H1 (cell line): ENCODE data around the gene ZFAND3. TPM values are rescaled to one million over a fixed set of nuclear protein-coding genes. Genes with fewer than 3 reads are reported as not detected.

Source experiments
- CTCF ChIA-PET: fragments of 300-600 bp; sonication (Branson Sonifier 250); formaldehyde crosslinking; loops from one replicate; lab custom pipeline; 2021; ENCODE audit not compliant: partially characterized antibody; lab: Charles Lee
- POLR2A ChIA-PET: fragments of 300-600 bp; sonication (Branson Sonifier 250); formaldehyde crosslinking; loops from one replicate; lab custom pipeline; 2021; ENCODE audit warnings: inconsistent platforms; ENCODE audit not compliant: partially characterized antibody; lab: Charles Lee
- DNase-seq, 2 experiments: peaks; one replicate each; pipeline versions ENCODE4 v3.0.0 to v3.0.0-alpha.2; 2010 to 2022; ENCODE audit warnings: low spot score in 2 of 2, low read depth in 1 of 2, mixed read lengths in 1 of 2
- FAIRE-seq: peaks from 2 replicates; lab custom pipeline; 2011; peaks lifted over from hg19 to GRCh38; lab: Jason Lieb, UNC
- H2AFZ ChIP-seq: 2 replicates; pipeline ENCODE4 v1.8.1; 2012; ENCODE audit warnings: low read length, inconsistent platforms
- H2AK5ac ChIP-seq: 2 replicates; pipeline ENCODE4 v1.6.1; 2013; ENCODE audit warnings: low read depth, low read length
- H2BK120ac ChIP-seq: replicated peaks from 2 replicates; pipeline ENCODE3; 2013; ENCODE audit warnings: low read depth, low read length, inconsistent platforms
- H2BK12ac ChIP-seq: 2 replicates; pipeline ENCODE4 v1.6.1; 2013; ENCODE audit warnings: low read depth, low read length
- H2BK15ac ChIP-seq: 2 replicates; pipeline ENCODE4 v1.6.1; 2013; ENCODE audit warnings: low read length
- H2BK20ac ChIP-seq: 2 replicates; pipeline ENCODE4 v1.6.1; 2013; ENCODE audit warnings: low read length
- H2BK5ac ChIP-seq: 2 replicates; pipeline ENCODE4 v1.6.1; 2013; ENCODE audit warnings: low read depth, low read length
- H3K14ac ChIP-seq: 2 replicates; pipeline ENCODE4 v1.6.1; 2013; ENCODE audit warnings: inconsistent platforms; ENCODE audit not compliant: insufficient read length
- H3K18ac ChIP-seq: 2 replicates; pipeline ENCODE4 v1.6.1; 2013; ENCODE audit warnings: low read length; ENCODE audit errors: extremely low read depth
- H3K23ac ChIP-seq: 2 replicates; pipeline ENCODE4 v1.6.1; 2013; ENCODE audit warnings: inconsistent platforms; ENCODE audit not compliant: insufficient read length
- H3K23me2 ChIP-seq: 2 replicates; pipeline ENCODE4 v1.6.1; 2013; ENCODE audit warnings: low read depth, low read length
- H3K27ac ChIP-seq: 2 replicates; pipeline ENCODE4 v1.6.1; 2011; ENCODE audit warnings: low read depth, low read length, inconsistent platforms
- H3K27me3 ChIP-seq, 4 experiments: replicated peaks in 1 of 4; 1 replicate in 1 of 4; 2 replicates in 3 of 4; pipeline versions ENCODE4 v1.6.1 to v1.8.1; 2011 to 2013; ENCODE audit warnings: low read length in 3 of 4, mild to moderate bottlenecking in 3 of 4, inconsistent platforms in 2 of 4, mixed read lengths in 2 of 4, moderate library complexity in 1 of 4; ENCODE audit not compliant: control insufficient read depth in 3 of 4, insufficient read depth in 3 of 4; ENCODE audit errors: extremely low read depth in 1 of 4
- H3K36me3 ChIP-seq, 4 experiments: 2 replicates each; pipeline versions ENCODE4 v1.6.1 to v1.8.1; 2011 to 2013; ENCODE audit warnings: mild to moderate bottlenecking in 4 of 4, low read length in 3 of 4, moderate library complexity in 2 of 4, control low read depth in 1 of 4, inconsistent platforms in 1 of 4; ENCODE audit not compliant: insufficient read depth in 4 of 4, control insufficient read depth in 2 of 4
- H3K4ac ChIP-seq: replicated peaks from 2 replicates; pipeline ENCODE3; 2013; ENCODE audit warnings: low read length, low read depth, mixed read lengths, inconsistent platforms; ENCODE audit not compliant: insufficient read length
- H3K4me1 ChIP-seq, 4 experiments: replicated peaks in 1 of 4; 1 replicate in 1 of 4; 2 replicates in 3 of 4; pipeline versions ENCODE4 v1.6.1 to v1.8.1; 2011 to 2013; ENCODE audit warnings: low read length in 3 of 4, inconsistent platforms in 2 of 4, mixed read lengths in 1 of 4; ENCODE audit not compliant: insufficient read depth in 4 of 4, control insufficient read depth in 3 of 4
- H3K4me2 ChIP-seq, 2 experiments: 2 replicates each; pipeline versions ENCODE4 v1.6.1 to v1.8.1; 2011 to 2013; ENCODE audit warnings: low read depth in 2 of 2, low read length in 2 of 2, control low read depth in 1 of 2, inconsistent platforms in 1 of 2, mild to moderate bottlenecking in 1 of 2; ENCODE audit not compliant: insufficient read depth in 1 of 2
- H3K4me3 ChIP-seq, 4 experiments: fragments of 200-600, 300-600 bp in 1 of 4; sonication (generic), shearing (Covaris generic), sonication (Bioruptor Twin) in 1 of 4; 2 replicates each; pipeline versions ENCODE4 v1.5.1 to v1.8.1; 2011 to 2016; ENCODE audit warnings: low read length in 4 of 4, low read depth in 3 of 4, control low read depth in 2 of 4, inconsistent platforms in 2 of 4, mild to moderate bottlenecking in 2 of 4, mixed read lengths in 1 of 4, moderate library complexity in 1 of 4; ENCODE audit not compliant: insufficient read depth in 2 of 4; ENCODE audit errors: extremely low read depth in 1 of 4
- H3K56ac ChIP-seq: replicated peaks from 2 replicates; pipeline ENCODE3; 2013; ENCODE audit warnings: low read depth, mild to moderate bottlenecking, mixed read lengths, low read length, inconsistent platforms; ENCODE audit not compliant: insufficient read length
- H3K79me1 ChIP-seq: 2 replicates; pipeline ENCODE4 v1.6.1; 2013; ENCODE audit warnings: low read depth, low read length, control low read depth
- H3K79me2 ChIP-seq, 2 experiments: 2 replicates each; pipeline versions ENCODE4 v1.6.1 to v1.8.1; 2012 to 2013; ENCODE audit warnings: low read length in 2 of 2, mild to moderate bottlenecking in 2 of 2, inconsistent platforms in 1 of 2; ENCODE audit not compliant: insufficient read depth in 2 of 2, control insufficient read depth in 1 of 2
- H3K9ac ChIP-seq, 4 experiments: replicated peaks in 1 of 4; 1 replicate in 1 of 4; 2 replicates in 3 of 4; pipeline versions ENCODE4 v1.6.1 to v1.8.1; 2011 to 2013; ENCODE audit warnings: low read depth in 3 of 4, low read length in 3 of 4, control low read depth in 2 of 4, mild to moderate bottlenecking in 2 of 4, moderate library complexity in 2 of 4, inconsistent platforms in 1 of 4; ENCODE audit errors: extremely low read depth in 1 of 4
- H3K9me3 ChIP-seq, 2 experiments: 2 replicates each; pipeline versions ENCODE4 v1.6.1 to v1.8.1; 2012 to 2013; ENCODE audit warnings: mild to moderate bottlenecking in 2 of 2, moderate library complexity in 2 of 2, control low read depth in 1 of 2, inconsistent platforms in 1 of 2, low read depth in 1 of 2, low read length in 1 of 2, mixed read lengths in 1 of 2; ENCODE audit not compliant: insufficient read depth in 2 of 2
- H4K20me1 ChIP-seq, 2 experiments: replicated peaks in 1 of 2; 2 replicates each; pipeline versions ENCODE3 to v1.8.1; 2011 to 2013; ENCODE audit warnings: inconsistent platforms in 2 of 2, low read length in 2 of 2, mild to moderate bottlenecking in 1 of 2; ENCODE audit not compliant: insufficient read depth in 2 of 2, control insufficient read depth in 1 of 2
- H4K5ac ChIP-seq: 2 replicates; pipeline ENCODE4 v1.6.1; 2013; ENCODE audit warnings: low read length, low read depth, mixed read lengths, inconsistent platforms; ENCODE audit not compliant: insufficient read length
- H4K8ac ChIP-seq: 2 replicates; pipeline ENCODE4 v1.8.0; 2013; ENCODE audit warnings: mild to moderate bottlenecking, moderate library complexity, low read length, inconsistent platforms; ENCODE audit not compliant: insufficient read depth; ENCODE audit errors: extremely low read depth
- H4K91ac ChIP-seq: replicated peaks from 2 replicates; pipeline ENCODE3; 2013; ENCODE audit warnings: low read length, mixed read lengths, inconsistent platforms; ENCODE audit not compliant: insufficient read length
- CBX5 ChIP-seq: fragments of 300-800, 300-1000 bp; sonication (generic); IDR thresholded peaks from 2 replicates; pipeline ENCODE4 v1.7.1; 2016; ENCODE audit warnings: antibody characterized with exemption, low read length, low read depth
- JUN ChIP-seq: IDR thresholded peaks from 2 replicates; pipeline ENCODE4 v1.6.1; 2011; ENCODE audit warnings: low read depth, mild to moderate bottlenecking, improper control_type of control experiment, low read length
- POLR2A ChIP-seq, 2 experiments: IDR thresholded peaks; 1 replicate in 1 of 2; 2 replicates in 1 of 2; pipeline ENCODE4 v1.6.1; 2011; ENCODE audit warnings: low read depth in 2 of 2, low read length in 2 of 2, mild to moderate bottlenecking in 2 of 2; ENCODE audit errors: control extremely low read depth in 1 of 2
- POU5F1 ChIP-seq: IDR thresholded peaks from 2 replicates; pipeline ENCODE4 v1.6.1; 2011; ENCODE audit warnings: low read depth, mild to moderate bottlenecking, low read length, moderate library complexity
- SAP30 ChIP-seq: fragments of 300-600 bp; sonication (generic); IDR thresholded peaks from 2 replicates; pipeline ENCODE4 v1.7.1; 2012; ENCODE audit warnings: low read length, moderate library complexity, mild to moderate bottlenecking, inconsistent platforms; ENCODE audit not compliant: insufficient read depth, insufficient replicate concordance
- TAF7 ChIP-seq: optimal IDR thresholded peaks from 2 replicates; pipeline ENCODE3; 2011; ENCODE audit warnings: low read depth, mild to moderate bottlenecking, inconsistent platforms, low read length, moderate library complexity, borderline replicate concordance
- TEAD4 ChIP-seq: IDR thresholded peaks from 2 replicates; pipeline ENCODE4 v1.6.1; 2012; ENCODE audit warnings: low read depth, low read length, inconsistent platforms, mixed read lengths
- polyA plus RNA-seq, 7 experiments: library from polyadenylated mRNA; depleted of rRNA in 3 of 7; stranded (reverse) in 5 of 7; unstranded in 2 of 7; fragments of >200 nt in 5 of 7; fragments of 200-250 nt in 2 of 7; gene quantifications; 1 replicate in 5 of 7; 2 replicates in 1 of 7; 4 replicates in 1 of 7; pipeline versions ENCODE4 v1.2.1 to v1.2.3, GENCODE V29; 2011 to 2013; ENCODE audit warnings: missing spikeins in 2 of 7, mixed read lengths in 2 of 7
- total RNA-seq: library from RNA; stranded (reverse); fragmentation: NEBNext Ultra II Directional; extraction: Animal tissue kit (Norgen Biotek cat#: 25700); gene quantifications from 2 replicates; pipeline ENCODE4 v1.2.1, GENCODE V29; 2021

The ZFAND3 gene
- total and polyA plus RNA-seq, 2 of the 8 experiments (the other 6 are each of a cell fraction or from before 2014, with no cell fraction given) = 13.0 to 51.3 TPM

GRCh38 chr6:37954791-37955190 is 135.3 kb downstream of the ZFAND3 start:
- H3K27ac ChIP-seq = no peak overlapping the region
- H2BK20ac ChIP-seq = no peak overlapping the region
- no peak overlapping the region for H3K4me2 ChIP-seq
- H3K23me2 ChIP-seq = no peaks in the 10 kb centered on the region
- TF ChIP-seq POU5F1 (no peak), JUN (no peak), TAF7 (no peak), TEAD4 (no peak), SAP30 (no peak), POLR2A (IDR thresholded peaks at IDR 0.05; ENCODE audit: control extremely low read depth in 1 of 2, low read depth in 2 of 2, low read length in 2 of 2) (no peak), CBX5 (no peak)
- no peak overlapping the region for H4K91ac ChIP-seq
- no peaks in the 10 kb centered on the region for H3K27me3 ChIP-seq
- H2AFZ ChIP-seq = no peak overlapping the region
- H2BK12ac ChIP-seq = no peak overlapping the region
- no peak overlapping the region for H4K8ac ChIP-seq
- DNase-seq = no peak
- no peak overlapping the region for H3K23ac ChIP-seq
- no peak overlapping the region for H2AK5ac ChIP-seq
- H3K4me1 ChIP-seq = peaks cover 0 to 3% (median 1%) of the 10 kb centered on the region in 4 experiments; a peak in 2 of 7 replicates
- no peak overlapping the region for H2BK15ac ChIP-seq
- H2BK120ac ChIP-seq = no peak overlapping the region
- H3K79me2 ChIP-seq = peaks cover 0 to 69% of the 10 kb centered on the region in 2 experiments; a peak in 2 of 4 replicates
- H3K18ac ChIP-seq = no peak overlapping the region
- no peak for FAIRE-seq
- H3K9ac ChIP-seq = no peak overlapping the region
- POLR2A ChIA-PET = no interaction called here
- H4K5ac ChIP-seq = no peak overlapping the region
- H3K9me3 ChIP-seq = no peaks in the 10 kb centered on the region
- H3K56ac ChIP-seq = no peak overlapping the region
- H3K79me1 ChIP-seq = peaks cover 11% of the 10 kb centered on the region
- no peak overlapping the region for H3K4ac ChIP-seq
- H3K4me3 ChIP-seq = no peak overlapping the region
- peaks cover 3 to 5% of the 10 kb centered on the region in 2 experiments for H4K20me1 ChIP-seq
- CTCF ChIA-PET = no interaction called here
- H3K36me3 ChIP-seq = no peaks in the 10 kb centered on the region
- no peak overlapping the region for H2BK5ac ChIP-seq
- H3K14ac ChIP-seq = no peak overlapping the region
